OCI-LY3 (cell line): ENCODE measurements around the gene CDH24.

ENCODE experiments used
- CTCF ChIP-seq: fragments of 200-600, 300-600 bp; sonication (generic); IDR thresholded peaks from 2 replicates; pipeline ENCODE4 v1.5.1; 2014; ENCODE audit warnings: antibody characterized with exemption, low read length, low read depth
- EZH2phosphoT487 ChIP-seq: fragments of 200-600 bp; shearing (Covaris generic); IDR thresholded peaks from 2 replicates; pipeline ENCODE4 v1.6.1; 2018; ENCODE audit warnings: antibody characterized with exemption, mixed run types, low read depth

GRCh38 chr14:23018107-23018506 is 39.2 kb downstream of the CDH24 start:
- TF ChIP-seq CTCF = no peak
- TF ChIP-seq EZH2phosphoT487 = no peak
